H7 (cell line): ENCODE data around the gene CAD. TPM values are rescaled to one million over a fixed set of nuclear protein-coding genes. Genes with fewer than 3 reads are reported as not detected.
A peak's percentile ranks its signal among the peaks of the same experiment; 100 is the strongest.
"Not testable (repeated sequence)": the region's sequence is repeated elsewhere in the genome, so short reads cannot be mapped to it uniquely, and the experiment has no call there.

Experiments used
- DNase-seq: peaks from one replicate; pipeline ENCODE4 v3.0.0; 2012
- H3K27me3 ChIP-seq: 2 replicates; pipeline ENCODE4 v1.6.0; 2011; ENCODE audit warnings: mild to moderate bottlenecking, low read length; ENCODE audit not compliant: control insufficient read depth, insufficient read depth
- H3K36me3 ChIP-seq: replicated peaks from 2 replicates; pipeline ENCODE4 v1.5.1; 2011; ENCODE audit warnings: low read length; ENCODE audit not compliant: control insufficient read depth, insufficient read depth
- H3K4me3 ChIP-seq: 2 replicates; pipeline ENCODE4 v1.5.1; 2011; ENCODE audit warnings: low read depth, mild to moderate bottlenecking, control low read depth, low read length, moderate library complexity; ENCODE audit not compliant: insufficient read depth
- total RNA-seq: library from RNA; depleted of rRNA; stranded (reverse); fragments of >200 nt; shearing (Covaris generic); gene quantifications from 2 replicates; pipeline ENCODE4 v1.2.3, GENCODE V29; 2014; rRNA removed

Gene CAD
- 73.7 and 84.2 TPM in 2 replicates for total RNA-seq

DNA sequence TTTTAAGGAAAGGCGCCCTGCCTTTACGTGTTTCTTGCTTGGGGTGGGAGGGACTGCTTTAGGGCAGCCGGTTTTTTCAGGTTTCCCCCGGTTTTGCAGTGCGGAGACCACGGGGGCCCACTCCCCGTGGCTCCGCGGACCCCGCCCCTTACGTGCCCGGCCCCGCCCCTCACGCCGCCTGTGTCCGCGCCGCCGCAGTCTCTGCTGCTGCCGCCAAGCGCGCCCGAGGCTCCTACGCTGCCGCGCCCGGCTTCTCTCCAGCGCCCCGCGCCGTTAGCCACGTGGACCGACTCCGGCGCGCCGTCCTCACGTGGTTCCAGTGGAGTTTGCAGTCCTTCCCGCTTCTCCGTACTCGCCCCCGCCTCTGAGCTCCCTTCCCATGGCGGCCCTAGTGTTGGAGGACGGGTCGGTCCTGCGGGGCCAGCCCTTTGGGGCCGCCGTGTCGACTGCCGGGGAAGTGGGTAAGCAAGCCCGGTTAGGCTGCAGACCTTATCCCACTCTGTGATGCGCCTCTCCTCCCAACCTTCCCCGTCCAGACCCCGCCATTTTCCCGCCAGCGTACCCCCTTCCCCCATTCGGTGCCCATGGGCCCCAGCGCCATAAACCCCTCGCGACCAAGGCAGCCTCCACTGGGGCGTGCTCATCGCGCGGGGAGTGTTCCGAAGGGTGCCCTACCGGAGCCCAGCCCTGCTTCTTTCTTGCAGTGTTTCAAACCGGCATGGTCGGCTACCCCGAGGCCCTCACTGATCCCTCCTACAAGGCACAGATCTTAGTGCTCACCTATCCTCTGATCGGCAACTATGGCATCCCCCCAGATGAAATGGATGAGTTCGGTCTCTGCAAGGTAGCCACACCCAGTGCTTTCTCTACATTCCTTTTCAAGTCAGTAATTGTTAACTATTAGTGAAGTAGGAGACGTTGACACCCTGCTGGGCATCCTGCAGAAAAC is at the start of gene CAD:
Gene CAD, plus strand, starts transcription at position 197 of the 949 bp plus-strand sequence. Its CDS starts 183 bp downstream, at position 380.
- H3K27me3 ChIP-seq = no peaks in the 10 kb centered on the region
- H3K4me3 ChIP-seq = peak within 1 kb of the TSS; percentile 85
- peaks cover 30% of the 10 kb centered on the region for H3K36me3 ChIP-seq
- DNase-seq = peak; percentile 98

DNA sequence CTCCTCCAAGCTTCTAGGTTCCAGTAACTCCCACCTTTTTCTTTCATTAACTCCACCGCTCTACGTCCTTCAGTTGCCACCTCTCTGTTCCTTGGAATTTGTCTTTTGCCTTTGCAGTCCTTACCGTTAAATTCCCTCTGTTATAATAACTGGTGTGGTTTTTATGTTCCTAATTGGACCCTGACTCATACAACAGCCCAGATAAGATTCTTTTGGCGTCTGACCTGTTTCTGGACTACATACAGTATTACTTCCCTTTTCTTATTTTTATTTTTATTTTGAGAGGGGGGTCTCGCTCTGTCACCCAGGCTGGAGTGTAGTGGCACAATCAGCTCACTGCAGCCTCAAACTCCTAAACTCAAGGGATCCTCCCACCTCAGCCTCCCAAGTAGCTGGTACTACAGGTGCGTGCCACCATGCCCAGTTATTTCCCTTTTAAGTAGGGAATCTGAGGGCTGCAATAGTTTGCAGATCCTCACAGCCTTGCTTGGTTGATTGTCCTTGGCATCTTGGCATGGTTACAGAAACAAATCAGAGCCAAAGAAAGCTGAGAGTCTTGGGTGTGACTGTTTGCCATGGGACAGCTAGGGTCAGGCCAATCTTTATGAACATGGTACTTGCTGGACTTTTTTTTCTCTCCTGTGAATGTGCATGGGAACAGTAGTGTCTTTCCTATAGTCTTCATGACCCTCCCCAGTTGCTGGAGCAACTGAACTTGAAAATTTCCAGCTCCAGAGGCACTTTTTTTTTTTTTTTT is 46.4 kb upstream of the CAD start:
- H3K27me3 ChIP-seq = no peaks in the 10 kb centered on the region; the same call in 1 of the 2 replicates
- H3K36me3 ChIP-seq = no peaks in the 10 kb centered on the region
- no peak for DNase-seq
- H3K4me3 ChIP-seq = no peak overlapping the region

DNA sequence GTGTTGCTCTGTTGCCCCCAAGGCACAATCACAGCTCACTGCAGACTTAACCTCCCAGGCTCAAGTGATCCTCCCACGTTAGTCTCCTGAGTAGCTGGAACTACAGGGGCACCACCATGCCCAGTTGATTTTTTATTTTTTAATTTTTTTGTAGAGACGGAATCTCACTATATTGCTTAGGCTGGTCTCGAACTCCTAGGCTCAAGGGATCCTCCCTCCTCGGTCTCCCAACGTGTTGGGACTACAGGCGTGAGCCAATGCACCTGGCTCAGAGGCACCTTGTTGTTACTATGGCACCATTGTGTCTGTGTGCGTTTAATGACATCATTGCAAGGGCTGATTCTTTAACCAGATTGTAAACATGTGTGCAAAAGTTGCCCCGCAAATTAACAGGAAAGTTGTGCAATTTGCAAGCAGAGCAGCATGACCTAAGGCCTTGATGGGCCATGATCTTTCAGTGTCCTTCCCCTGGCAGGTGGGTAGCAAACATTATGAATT is 45.8 kb upstream of the CAD start:
- DNase-seq = no peak
- Histone ChIP-seq H3K4me3 (no peak overlapping the region), H3K27me3 (no peaks in the 10 kb centered on the region; the same call in 1 of the 2 replicates), H3K36me3 (no peaks in the 10 kb centered on the region)

DNA sequence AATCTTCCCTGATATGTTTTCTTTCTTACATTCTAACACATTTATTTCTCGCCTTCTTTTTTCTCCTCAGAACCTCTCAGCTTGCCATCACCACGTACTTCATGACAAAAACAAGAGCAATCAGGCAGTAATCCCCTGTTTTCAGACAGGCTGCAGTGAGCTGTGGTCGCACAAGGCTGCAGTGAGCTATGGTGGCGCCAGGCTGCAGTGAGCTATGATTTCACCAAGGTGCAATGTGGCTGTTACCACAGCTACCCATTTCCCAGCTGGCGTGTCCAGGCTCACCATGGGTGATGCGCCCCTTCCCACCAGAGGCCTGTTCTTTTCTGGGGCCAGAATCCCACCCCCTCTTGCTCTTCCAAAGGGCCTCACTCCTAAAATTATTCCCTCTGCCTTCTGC is 42.5 kb upstream of the CAD start:
- Histone ChIP-seq H3K4me3 (no peak overlapping the region), H3K36me3 (no peaks in the 10 kb centered on the region), H3K27me3 (no peaks in the 10 kb centered on the region; the same call in 1 of the 2 replicates)
- no peak for DNase-seq

DNA sequence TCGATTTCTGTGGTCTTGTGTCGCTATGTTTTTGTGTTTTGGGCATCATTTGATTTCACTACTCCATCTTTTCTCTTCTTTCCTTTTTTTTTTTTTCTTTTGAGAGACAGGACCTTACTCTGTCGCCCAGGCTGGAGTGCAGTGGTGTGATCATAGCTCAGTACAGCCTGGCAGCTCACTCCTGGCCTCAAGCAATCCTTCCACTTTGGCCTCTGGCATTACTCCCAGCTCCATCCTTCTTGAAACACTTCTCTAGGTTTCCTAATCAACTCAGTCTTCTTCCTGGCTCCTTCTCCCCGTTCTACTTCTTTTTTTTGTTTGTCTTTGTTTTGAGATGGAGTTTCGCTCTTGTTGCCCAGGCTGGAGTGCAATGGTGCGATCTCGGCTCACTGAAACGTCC is 41.8 kb upstream of the CAD start:
- Histone ChIP-seq H3K27me3 (no peaks in the 10 kb centered on the region; the same call in 1 of the 2 replicates), H3K36me3 (no peaks in the 10 kb centered on the region), H3K4me3 (no peak overlapping the region)
- no peak for DNase-seq

DNA sequence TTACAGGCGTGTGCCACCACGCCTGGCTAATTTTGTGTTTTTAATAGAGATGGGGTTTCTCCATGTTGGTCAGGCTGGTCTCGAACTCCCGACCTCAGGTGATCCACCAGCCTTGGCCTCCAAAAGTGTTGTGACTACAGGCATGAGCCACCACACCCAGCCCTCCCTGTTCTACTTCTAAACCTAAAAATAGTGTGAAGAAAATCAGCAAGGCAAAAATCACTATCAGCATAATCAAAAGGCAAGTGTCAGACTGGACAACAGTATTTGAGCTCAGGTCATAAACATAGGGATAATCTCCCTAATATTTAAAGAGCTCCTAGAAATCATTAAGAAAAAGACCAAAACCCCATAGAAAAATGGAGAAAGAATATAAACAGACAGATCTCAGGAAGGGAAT is 41.4 kb upstream of the CAD start:
- H3K4me3 ChIP-seq, H3K36me3 ChIP-seq, H3K27me3 ChIP-seq, DNase-seq: not testable (repeated sequence)

DNA sequence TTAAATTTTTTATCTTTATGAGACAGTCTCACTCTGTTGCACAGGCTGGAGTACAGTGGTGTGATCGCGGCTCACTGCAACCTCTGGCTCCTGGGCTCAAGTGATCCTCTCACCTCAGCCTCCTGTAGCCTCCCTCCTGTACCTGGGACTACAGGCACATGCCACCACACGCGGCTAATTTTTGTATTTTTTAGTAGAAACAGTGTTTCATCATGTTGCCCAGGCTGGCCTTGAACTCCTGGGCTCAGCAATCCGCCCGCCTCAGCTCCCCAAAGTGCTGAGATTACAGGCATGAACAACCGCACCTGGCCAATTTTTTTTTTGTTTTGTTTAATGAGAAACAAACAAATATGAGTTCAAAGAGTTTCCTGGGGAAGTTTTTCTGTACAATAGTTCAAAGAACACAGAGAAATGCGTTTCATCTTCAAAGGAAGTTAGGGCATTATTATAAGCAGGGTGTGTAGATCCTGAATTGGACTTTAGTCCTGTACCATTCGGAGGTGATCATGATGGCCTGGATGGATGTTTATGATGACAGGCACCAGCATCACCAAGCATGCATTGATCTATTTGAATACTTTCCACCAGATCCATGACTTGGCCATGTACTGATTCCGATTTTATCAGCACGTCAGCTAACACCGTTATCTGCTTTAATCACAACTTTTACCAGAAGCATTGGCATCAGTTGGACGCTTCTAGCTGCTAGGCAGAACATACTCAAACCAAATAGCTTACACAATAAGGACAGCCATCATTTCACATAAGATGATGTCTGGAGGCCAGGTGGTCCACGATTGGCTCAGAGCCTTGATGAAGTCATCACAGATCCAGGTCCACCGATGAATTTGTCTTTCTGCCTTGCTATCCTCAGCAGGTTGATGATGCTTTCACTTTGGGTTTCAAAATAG is 39.5 kb upstream of the CAD start:
- Histone ChIP-seq H3K4me3 (no peak overlapping the region), H3K27me3 (no peaks in the 10 kb centered on the region), H3K36me3 (no peaks in the 10 kb centered on the region)
- no peak for DNase-seq

DNA sequence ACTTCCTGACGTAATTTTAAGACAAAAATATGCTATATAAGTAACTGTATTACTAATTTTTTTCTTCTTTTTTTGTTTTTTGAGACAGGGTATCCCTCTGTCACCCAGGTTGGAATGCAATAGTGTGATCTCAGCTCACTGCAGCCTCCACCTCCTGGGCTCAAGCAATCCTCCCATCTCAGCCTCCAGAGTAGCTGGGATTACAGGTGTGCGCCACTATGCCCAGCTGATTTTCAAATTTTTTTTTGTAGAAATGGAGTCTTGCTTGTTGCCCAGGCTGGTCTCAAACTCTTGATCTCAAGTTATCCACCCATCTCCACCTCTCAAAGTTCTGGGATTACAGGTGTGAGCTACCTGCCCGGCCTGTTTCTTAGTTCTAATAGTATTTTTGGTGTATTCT is 38.7 kb upstream of the CAD start:
- Histone ChIP-seq H3K4me3 (no peak overlapping the region), H3K27me3 (no peaks in the 10 kb centered on the region), H3K36me3 (no peaks in the 10 kb centered on the region)
- no peak for DNase-seq

DNA sequence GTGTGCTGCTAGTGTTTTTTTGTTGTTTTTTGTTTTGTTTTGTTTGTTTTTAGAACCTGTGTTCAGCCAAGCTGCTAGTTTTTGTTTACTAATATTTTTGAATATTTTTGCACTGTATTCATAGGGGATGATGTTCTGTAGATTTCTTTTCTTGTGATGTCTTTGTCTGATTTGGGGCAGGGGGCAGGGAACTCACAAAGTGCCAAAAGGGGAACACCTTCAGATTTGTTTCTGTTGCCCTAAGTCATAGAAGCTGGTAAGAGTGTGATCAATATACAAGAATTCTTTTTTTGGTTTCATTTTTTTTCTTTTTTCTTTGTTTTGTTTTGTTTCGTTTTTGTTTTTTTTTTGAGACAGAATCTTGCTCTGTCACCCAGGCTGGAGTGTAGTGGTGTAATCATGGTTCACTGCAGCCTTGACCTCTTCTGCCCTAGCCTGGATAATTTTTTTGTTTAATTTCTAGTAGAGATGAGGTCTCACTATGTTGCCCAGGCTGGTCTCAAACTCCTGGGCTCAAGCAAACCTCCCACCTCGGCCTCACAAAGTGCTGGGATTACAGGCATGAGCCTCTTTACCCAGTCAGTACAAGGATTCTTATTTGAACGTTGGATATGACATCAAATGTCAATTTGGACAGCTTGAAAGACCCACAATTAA is 37.7 kb upstream of the CAD start:
- no peaks in the 10 kb centered on the region for H3K27me3 ChIP-seq
- H3K4me3 ChIP-seq = no peak overlapping the region
- no peak for DNase-seq
- H3K36me3 ChIP-seq = no peaks in the 10 kb centered on the region

DNA sequence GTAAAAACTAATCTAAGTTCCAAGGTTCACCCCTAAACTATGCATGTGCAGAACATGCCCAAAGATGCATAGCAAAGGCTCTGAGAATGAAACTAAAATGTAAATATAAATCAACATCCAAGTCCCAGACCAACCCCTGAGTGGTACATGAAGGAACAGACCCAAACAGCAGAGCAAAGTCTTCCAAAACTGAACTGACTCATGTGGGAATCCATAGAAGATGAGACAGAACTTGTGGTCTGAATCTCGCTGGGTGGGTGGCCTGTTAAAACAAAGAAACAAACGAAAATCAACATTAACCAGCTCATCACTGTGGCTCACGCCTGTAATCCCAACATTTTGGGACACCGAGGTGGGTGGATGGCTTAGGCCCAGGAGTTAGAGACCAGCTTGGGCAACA is 34.8 kb upstream of the CAD start:
- Histone ChIP-seq H3K36me3 (no peaks in the 10 kb centered on the region), H3K4me3 (no peak overlapping the region), H3K27me3 (no peaks in the 10 kb centered on the region)
- DNase-seq = no peak

DNA sequence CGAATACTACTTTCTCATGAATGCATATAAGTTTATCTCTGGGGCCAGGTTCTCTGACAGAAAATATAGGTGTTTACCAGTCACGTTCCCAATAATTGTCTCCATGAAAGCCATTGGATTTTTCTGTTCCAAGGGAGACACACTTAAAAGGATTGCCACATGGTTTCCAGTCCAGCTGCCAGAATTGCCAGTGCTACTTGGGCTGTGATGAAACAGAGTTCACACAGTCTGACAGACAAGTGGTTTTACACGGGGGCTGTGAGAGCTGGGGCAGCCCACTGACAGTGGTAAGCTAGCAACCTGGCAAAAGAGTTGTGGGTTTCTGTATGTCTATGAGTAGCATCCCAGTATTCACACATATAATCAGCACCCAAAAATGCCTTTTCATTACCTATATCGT is 33.1 kb upstream of the CAD start:
- H3K36me3 ChIP-seq = no peaks in the 10 kb centered on the region
- no peak overlapping the region for H3K4me3 ChIP-seq
- H3K27me3 ChIP-seq = no peaks in the 10 kb centered on the region
- DNase-seq = no peak

DNA sequence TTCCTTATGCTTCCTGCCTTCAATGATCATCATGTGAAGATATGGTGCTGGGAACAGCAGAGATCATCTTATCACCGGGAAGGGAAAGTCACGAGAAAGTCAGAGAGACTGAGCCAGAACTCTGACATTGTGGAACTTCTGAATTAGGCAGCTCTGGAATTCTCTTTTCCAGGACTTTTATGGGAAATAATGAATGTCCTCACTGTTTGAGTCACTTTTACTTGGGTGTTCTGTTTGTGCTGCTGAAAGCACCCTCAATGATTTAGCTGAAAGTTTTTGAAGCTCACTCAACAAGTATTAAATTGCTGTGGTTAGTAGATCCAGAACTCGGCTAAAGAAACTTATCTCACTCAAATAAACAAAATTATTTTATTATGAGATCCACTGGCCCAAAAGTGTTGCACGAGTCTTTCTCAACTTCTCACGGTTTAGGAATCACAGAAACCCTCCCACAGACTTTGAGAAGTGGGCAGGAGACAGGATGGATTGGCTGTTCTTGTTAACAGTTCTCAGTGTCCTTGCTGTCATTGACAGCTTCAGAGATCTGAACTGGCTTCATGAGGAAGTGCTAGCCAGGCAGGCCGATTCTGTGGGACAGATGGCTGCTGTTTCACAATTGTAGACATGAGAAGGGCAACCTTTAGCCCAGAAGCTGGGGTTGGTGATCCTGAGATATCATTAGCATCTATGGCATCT is 31.7 kb upstream of the CAD start:
- Histone ChIP-seq H3K4me3 (no peak overlapping the region), H3K36me3 (no peaks in the 10 kb centered on the region), H3K27me3 (no peaks in the 10 kb centered on the region)
- no peak for DNase-seq

DNA sequence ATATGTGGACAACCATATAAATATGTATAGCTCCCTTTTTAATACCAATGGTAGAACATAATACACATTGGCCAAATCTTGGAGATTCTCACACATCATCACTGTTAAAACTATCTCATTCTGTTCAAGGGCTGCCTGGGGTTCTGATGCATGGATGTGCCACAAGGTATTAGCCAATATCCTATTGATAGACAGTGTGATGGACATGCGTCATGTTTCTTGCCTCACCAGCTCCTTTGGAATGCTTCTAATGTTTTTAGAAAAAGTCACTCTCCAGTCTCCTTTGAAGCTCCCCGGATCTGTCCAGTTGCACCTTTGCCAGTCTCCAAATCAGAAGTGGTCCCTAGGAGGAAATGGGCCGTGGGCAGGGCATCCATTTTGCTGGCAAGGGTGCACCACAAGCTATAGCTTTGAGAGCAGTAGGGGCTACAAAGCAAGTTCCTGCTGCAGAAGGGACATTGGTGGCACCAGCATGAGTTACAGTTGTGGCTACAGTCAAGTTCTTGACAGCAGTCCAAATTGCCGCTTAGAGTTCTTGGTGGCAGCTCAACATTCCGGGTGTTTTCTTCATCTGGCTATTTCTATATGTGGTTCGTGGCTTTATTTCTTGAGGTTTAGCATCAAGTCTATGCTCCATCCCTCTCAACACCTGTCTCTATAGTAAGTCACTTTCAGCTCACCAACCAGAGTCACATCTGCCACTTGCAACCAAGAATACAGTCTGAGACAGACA is 30.4 kb upstream of the CAD start:
- Histone ChIP-seq H3K36me3 (no peaks in the 10 kb centered on the region), H3K4me3 (no peak overlapping the region), H3K27me3 (no peaks in the 10 kb centered on the region)
- DNase-seq = no peak
